Hematopoietic multipotent progenitor cell treated with erythropoietin and hydrocortisone succinate and interleukin-3 and kit ligand, for 6 days (in vitro differentiated cells): ENCODE measurements around the gene CAPN7.

Source experiments
- DNase-seq: peaks from one replicate; pipeline ENCODE4 v3.0.0-alpha.2; 2015

The CAPN7 gene

DNA sequence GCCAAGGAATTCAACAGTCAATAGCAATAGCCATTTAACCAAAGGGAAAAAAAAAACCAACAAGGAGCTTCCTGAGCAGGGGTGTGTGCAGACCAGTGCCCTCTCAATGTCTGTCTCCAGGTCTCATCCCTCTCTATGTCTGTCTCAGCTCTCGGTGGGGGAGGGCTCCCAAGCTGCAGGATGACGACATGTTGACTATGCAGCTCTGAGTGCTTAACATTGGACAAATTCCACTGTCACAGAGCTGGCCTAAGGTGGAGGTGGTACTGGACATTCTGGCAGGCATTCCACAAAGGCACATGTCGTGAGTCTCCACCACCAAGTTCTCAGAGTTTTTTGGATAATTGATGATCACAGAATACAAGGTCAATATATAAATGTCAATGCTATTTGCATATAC lies 2.0 kb upstream of the CAPN7 start:
- DNase-seq = no peak

DNA sequence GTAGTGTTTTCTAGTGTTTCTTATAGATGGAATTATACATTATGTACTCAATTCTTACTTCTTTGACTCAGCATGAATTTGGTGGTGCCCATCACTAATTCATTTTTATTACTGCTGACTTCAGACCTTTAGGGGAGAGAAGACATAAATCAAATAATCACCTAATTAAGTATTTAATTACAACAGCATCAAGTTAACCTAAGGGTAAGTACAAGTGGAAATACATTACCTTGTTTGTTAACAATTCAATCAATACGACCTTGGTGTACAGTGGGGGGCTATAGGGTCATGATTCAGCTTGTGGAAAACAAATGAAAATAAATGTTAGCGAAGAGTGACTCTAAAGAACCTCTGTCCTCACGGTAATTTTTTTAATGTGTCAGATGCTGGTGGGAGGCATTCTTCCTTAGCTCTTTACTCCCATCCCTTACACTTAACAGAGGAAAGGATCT lies 538 bp upstream of the CAPN7 start:
- no peak for DNase-seq

DNA sequence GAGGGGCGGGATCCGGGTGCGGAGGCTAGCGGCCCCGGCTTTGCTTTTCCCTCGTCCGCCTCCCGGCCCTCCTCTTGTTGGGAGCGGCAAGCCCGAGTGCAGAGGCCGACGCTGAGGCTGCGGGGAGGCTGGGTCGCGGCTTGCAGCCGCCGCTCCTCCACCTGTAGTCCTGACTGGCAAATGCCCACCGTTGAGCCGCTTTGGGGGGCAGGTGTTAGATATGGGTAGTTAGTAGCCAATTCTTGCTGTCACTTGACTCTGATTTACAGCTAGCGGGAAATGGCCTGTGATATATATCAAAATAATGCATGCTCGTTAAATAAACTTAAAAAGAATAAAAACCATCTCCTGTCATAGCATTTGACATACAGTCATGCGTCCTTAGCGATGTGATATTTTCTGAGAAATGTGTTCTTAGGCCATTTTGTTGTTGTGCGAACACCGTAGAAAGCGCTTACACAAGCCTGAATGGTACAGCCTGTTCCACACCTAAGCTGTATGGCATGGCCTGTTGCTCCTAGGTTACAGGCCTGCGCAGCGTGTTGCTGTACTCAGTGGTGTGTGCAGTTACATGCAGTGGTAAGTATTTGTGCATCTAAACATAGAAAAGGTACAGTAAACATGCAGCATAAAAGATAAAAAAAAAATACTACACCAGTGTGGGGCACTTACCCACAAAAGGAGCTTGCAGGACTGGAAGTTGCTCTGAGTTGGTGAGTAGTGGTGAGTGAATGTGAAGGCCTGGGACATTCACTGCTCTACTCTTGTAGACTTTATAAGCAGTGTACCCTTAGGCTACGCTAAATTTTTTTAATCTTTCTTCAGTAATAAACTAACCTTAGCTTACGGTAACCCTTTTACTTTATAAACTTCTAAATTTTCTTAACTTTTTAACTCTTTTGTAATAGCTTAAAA lies 873 bp downstream of the CAPN7 start:
- peak; percentile 74 for DNase-seq

DNA sequence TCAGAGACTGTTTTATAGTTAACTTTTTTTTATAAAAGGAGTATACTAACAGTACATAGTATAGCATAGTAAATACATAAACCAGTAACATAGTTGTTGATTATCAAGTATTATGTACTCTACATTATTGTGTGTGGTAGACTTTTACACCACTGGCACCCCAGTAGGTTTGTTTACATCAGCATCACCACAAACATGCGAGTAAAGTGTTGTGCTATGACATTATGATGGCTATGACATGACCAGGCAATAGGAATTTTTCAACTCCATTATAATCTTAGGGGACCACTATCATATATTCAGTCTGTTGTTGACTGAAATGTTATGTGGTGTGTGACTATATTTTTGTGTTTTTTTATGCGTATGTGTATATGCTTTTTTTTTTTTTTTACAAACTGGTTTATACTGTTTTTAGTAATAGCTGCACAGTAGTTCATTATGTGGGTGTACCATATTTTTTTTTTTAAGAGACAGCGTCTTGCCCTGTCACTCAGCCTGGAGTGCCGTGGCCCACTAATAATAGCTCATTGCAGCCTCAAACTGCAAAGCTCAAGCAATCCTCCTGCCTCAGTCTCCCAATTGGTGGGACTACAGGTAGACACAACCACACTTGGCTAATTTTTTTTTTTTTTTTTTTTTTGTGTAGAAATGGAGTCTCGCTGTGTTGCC lies 1.9 kb downstream of the CAPN7 start:
- peak; percentile 14 for DNase-seq

DNA sequence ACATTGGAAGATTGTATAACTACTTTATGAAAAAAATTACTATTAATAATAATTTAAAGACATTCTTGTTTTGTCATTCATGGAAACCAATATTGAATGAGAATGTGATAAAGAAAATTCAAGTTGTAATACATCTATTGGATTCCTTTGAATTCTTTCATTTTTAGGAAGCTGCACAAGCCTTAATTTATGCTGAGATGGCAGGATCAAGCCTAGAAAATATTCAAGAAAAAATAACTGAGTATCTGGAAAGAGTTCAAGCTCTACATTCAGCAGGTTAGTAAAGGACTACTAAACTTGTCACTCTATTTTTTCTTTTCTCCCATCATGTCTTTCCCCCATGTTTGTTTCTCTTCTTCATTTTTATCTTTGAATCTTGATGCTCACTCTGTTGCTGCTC lies 5.9 kb downstream of the CAPN7 start:
- DNase-seq = no peak

DNA sequence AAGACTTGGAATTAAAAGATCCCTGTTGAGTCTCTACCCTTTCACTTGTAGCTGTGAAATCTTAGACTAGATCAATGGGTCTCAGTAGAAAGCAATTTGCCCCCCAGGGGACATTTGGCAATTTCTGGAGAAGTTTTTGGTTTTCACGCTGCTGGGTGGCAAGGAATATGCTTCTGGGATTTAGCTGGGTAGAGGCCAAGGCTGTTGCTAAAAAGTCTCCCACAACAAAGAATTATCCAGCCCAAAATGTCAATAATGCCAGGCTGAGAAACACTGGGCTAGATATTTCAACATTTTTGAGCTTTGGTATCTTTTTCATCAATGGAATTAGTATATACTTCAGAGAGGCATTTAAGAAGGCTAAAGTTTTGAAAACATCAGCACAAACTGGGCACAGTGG lies 8.7 kb downstream of the CAPN7 start:
- no peak for DNase-seq

DNA sequence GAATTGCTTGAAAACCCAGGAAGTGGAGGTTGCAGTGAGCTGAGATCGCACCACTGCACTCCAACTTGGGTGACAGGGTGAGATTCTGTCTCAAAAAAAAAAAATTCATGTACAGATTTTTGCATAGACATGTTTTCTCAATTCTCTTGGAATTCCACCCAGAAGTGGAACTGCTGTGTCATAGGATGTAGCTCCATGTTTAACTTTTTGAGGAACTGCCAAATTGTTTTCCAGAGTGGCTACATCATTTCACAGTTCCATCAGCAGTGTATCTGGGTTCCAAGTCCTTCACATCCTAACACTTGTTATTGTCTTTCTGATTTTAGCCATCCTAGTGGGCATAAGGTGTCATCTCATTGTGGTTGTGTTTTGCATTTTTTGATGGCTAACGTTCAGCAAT lies 9.9 kb downstream of the CAPN7 start:
- DNase-seq = no peak

DNA sequence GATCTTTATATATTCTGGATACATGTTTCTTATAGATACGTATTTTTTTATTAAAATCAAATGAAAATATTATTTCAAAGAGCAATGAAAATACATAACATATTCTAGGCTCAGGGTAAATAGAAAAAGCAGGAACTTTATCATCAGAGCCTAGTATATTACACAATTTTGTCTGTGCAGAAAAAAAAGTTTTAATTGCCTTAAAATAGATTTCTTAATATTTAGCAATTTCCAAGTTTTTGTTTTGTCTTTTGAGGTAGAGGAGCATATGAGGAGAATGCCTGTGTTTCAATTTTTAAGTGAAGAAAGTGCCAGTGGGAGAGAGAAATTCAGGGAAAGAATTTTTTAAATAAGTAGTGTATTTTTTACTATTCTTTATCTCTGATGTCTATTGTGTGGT lies 10.5 kb downstream of the CAPN7 start:
- no peak for DNase-seq

DNA sequence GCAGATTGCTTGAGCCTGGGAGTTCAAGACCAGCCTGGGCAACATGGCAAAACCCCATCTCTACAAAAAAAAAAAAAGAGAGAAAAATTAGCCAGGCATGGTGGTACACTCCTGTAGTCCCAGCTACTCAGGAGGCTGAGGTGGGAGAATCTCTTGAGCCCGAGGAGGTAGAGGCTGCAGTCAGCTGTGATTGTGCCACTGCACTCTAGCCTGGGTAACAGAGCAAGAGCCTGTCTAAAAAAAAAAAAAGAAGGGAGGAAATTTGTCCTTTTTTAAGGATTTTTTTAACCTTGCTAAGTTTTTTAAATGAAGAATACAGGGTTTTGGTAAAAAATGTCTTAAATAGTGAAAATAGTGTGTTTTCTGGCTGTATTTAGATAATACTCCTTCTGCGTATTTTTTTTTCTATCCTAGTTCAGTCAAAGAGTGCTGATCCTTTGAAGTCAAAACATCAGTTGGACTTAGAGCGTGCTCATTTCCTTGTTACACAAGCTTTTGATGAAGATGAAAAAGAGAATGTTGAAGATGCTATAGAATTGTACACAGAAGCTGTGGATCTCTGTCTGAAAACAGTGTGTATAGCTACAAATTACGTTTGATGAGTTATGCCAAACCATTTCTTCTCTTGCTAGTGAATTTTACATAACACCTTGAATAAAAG lies 11.1 kb downstream of the CAPN7 start:
- DNase-seq = no peak

DNA sequence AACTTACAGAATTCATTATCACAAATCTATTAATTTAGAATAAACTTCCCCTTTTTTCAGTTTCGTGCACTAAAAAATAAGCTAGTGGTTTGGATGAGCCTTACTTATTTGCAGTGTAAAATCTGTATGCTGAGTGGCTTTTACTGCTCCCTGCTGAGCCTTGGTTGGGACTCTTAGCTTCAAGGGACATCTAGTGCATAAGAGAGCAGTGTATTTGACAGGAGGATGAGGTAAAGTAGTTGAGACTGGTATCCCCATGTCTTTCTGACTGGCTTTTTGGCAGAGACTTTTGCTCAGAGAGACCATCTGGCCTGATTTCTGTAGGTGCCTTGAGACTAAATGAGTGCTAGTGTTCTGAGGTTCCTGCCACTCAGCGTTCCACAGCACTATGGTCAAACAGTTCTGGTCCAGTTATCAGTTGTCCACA lies 11.8 kb downstream of the CAPN7 start:
- DNase-seq = no peak

DNA sequence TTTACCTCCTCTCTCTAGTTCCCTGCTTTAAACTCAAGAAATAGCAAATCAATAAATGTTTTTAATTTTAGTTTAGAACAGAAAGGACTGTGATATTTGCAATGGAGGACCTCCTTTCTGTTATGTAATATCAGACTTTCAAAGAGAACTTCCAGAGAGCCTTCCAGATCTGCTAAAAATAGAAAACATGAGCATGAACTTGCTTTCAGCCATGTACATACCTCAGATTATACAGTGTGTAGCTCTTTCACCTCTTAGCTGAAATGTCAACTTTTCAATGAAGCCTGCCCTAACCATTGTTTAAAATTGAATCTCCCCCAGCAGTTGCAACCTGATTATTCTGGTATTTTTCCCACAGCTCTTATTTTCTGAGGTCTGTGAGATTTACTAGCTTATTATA lies 12.6 kb downstream of the CAPN7 start:
- DNase-seq = no peak

DNA sequence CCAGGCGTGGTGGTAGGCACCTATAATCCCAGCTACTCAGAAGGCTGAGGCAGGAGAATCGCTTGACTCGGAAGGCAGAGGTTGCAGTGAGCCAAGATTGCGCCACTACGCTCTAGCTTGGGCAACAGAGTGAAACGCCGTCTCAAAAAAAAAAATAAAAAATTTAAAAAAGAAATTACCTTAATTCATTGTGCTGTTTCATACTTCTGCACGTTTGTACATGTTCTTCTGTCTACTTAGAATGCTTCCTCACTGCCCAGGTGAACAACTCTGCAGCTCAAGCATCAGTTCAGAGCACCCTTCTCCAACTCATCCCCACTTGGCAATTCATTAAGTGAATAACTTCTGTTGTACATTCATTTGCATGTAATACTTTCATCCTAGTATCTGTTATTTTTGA lies 14.0 kb downstream of the CAPN7 start:
- no peak for DNase-seq

DNA sequence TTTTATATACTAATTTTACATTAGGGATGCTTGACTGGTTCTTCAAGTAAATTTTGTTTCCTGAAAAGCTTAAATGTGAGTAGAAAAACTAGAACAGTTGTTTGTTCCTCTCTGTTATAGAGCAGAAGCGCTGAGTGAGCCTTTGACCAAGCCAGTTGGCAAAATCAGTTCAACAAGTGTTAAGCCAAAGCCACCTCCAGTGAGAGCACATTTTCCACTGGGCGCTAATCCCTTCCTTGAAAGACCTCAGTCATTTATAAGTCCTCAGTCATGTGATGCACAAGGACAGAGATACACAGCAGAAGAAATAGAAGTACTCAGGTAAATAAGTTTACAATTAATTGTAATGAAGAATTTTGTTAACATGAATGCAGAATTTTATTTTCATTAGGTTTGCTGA lies 14.6 kb downstream of the CAPN7 start:
- no peak for DNase-seq

DNA sequence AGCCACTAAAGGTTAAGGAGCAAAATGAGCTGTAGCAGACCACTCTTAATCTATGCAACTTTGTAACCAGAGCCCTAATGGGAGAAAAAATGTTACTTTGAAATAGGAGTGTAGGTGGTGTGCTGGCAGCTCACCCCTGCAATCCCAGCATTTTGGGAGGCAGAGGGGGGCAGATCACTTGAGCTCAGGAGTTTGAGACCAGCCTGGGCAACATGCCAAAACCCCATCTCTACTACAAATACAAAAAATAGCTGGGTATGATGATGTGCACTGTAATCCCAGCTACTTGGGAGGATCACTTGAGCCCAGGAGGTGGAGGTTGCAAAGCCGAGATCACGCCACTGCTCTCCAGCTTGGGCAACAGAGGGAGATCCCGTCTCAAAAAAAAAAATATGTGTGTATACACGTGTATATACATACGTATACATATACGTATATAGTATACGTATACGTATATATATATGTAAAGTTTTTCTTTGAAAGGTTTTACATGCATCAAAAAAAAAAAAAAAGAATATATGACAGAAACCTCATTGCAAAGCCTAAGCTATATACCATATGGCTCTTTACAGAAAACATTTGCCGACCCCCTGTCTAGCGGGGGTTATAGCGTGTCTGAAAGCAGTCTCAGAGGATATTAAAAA lies 15.7 kb downstream of the CAPN7 start:
- no peak for DNase-seq

DNA sequence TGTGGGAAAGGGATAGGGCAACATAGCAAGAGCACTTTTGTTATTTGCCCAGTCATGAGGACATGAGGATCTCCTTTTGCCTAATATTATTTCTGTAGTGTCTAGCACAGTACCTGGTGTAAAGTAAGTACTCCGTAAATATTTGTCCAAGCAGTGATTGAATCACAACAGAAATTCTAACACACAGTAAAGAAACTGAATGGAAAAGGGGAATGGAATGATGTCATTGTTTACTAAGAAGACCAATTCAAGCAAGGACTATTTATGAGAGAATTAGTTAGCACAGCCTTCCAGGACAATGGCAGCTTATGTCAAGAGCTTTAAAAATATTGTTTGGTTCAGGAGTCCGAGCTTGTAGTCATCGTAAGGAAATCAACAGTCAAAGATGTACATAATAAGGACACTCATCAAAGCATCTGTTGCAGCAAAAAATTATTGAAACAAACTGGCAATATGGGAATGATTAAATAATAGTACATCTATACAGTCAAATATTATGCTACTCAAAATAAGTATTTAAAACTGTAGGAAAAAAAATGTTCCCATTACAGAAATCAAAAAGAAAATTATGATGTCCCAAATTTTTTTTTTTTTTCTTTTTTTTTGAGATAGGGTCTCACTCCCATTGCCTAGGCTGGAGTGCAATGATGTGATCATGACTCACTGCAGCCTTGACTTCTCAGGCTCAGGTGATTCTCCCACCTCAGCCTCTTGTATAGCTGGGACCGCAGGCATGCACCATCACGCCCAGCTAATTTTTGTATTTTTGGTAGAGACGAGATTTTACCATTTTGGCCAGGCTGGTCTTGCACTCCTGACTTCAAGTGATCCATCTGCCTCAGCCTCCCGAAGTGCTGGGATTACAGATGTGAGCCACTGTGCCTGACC lies 17.9 kb downstream of the CAPN7 start:
- no peak for DNase-seq

DNA sequence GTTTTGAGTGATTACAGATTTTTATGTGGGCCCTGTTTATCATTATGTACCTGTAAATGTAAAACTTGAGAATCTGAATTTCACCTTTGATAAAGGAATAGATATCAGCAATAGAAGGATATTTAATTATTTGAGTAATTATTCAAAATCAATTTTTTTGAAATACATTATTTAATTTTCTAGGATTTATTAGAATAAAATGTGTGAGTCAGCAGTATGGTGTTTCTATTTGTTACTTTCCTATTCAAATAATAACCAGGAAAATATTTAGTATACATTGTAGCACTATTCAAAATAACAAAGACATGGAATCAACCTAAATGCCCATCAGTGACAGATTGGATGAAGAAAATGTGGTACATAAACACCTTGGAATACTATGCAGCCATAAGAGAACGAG lies 22.1 kb downstream of the CAPN7 start:
- no peak for DNase-seq

DNA sequence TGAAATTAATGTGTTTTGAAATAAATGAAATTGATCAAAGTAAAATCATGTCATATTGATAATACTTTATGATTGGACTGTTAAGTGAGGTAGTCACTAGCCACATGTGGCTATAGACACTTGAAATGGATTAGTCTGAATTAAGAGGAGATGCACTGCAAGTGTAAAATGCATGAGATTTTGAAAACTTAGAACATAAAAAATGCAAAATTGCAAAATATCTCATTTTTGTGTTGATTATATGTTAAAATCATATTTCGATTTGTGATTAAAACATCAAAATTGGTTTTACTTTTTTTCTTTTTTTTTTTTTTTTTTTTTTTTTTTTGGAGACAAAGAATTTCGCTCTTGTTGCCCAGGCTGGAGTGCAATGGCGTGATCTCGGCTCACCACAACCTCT lies 23.2 kb downstream of the CAPN7 start:
- DNase-seq = no peak

DNA sequence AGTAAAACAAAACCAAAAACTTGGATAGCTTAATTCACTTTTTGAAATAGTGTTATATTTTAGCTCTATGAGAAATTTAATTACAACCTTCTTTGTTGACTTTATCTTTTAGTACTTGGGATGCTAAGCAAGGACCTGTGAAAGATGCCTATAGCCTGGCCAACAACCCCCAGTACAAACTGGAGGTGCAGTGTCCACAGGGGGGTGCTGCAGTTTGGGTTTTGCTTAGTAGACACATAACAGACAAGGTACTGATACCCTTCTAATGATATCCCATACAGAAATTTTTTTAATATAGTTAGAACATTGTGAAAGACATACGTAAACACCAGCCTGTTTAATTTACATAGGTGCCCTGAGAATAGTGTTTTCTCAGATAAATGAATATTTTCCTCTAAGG lies 35.3 kb downstream of the CAPN7 start:
- peak; percentile 62 for DNase-seq

DNA sequence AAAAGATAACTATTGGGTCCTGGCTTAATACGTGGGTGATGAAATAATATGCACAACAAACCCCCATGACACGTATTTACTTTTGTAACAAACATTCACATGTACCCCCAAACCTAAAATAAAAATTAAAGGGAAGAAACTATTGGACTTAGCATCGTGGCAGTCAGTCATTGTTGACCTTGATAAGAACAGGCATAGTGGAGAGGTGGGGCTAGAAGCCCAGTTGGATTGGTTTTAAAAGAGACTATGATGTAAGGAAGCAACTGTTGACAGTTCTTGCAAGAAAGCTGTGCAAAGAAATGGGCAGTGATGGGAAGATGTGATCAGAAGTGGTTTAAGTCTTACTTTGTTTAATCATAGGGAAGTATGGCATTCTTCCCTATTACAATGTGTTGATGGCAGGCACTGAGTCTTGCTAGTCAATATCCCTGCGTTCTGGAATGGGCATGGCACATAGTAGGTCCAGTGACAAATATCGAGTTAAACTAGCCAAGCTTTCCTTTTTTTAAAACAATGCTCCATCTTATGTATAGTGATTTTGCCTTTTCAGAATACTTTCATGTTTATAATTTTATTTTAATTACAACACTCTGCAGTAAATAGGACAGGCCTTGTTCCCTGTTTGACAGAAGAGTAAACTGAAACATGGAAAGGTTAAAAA lies 37.9 kb downstream of the CAPN7 start:
- DNase-seq = no peak

DNA sequence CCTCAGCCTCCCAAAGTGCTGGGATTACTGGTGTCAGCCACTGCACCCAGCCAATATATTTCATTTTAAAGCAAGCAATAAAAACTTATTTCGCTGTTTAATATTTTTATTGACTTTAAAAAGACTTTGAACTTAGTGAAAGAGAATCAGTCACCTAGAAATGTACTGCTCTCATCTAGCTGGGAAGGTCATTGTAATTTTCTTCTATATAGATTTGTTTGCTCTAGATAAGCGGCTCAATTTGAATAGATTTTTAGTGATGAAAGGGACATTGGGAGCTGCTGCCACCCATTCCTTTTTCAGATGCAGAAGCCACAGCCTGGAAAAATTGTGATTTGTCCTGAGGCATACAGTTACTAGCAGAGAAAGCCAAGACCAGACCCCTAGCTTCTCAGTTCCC lies 40.1 kb downstream of the CAPN7 start:
- DNase-seq = no peak

DNA sequence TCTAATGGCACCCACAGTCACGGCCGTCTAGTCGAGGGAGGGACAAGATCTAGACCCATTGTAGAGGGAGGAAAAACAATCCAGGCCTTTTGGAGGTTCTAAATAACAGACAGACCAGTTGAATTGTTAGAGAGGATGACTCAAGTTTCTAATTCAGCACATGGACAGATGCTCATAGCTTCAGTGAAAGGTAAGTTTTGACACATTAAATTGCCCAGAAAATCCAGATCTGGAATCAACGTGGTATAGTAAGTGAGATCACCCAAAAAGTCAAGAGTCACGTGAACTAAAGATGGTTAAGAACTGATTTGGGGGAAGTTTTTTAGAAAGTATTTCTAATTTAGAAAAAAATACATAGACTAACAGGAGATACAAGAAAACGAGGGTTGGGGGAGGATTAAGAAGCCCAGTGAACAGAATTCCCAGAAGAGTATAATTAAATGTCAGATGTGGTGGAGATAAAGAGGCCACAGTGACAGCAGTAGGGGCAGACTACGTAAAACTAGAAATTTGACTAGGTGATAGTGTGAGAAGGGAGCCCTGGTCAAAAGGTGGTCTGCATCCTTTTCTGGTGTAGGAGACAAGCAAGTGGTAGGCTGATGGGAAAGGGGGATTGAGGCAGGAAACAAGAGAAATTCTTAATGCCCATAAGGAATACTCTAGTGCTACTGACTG lies 47.1 kb downstream of the CAPN7 start:
- DNase-seq = no peak
